Neuronal stem cell (in vitro differentiated cells): Measurements from ENCODE around the gene SMIM13. TPM values are rescaled to one million over a fixed set of nuclear protein-coding genes. Genes with fewer than 3 reads are reported as not detected.

ENCODE experiments used
- DNase-seq: peaks from one replicate; pipeline ENCODE4 v3.0.0-alpha.2; 2013; ENCODE audit warnings: low spot score
- H2AFZ ChIP-seq: one replicate; pipeline ENCODE4 v1.6.1; 2013; ENCODE audit warnings: mild to moderate bottlenecking, low read length, inconsistent platforms
- H2AK5ac ChIP-seq: 2 replicates; pipeline ENCODE4 v1.6.1; 2013; ENCODE audit warnings: low read depth, mild to moderate bottlenecking, inconsistent platforms, low read length, moderate library complexity, mixed read lengths
- H2BK120ac ChIP-seq: 2 replicates; pipeline ENCODE4 v1.6.1; 2013; ENCODE audit warnings: low read depth, mild to moderate bottlenecking, inconsistent platforms, low read length, moderate library complexity, mixed read lengths
- H2BK12ac ChIP-seq: one replicate; pipeline ENCODE4 v1.6.1; 2013; ENCODE audit warnings: low read length, inconsistent platforms
- H2BK15ac ChIP-seq: 2 replicates; pipeline ENCODE4 v1.6.1; 2013; ENCODE audit warnings: mild to moderate bottlenecking, low read length, inconsistent platforms, mixed read lengths
- H2BK5ac ChIP-seq: one replicate; pipeline ENCODE4 v1.6.1; 2013; ENCODE audit warnings: inconsistent platforms, mild to moderate bottlenecking, low read length, moderate library complexity
- H3K14ac ChIP-seq: one replicate; pipeline ENCODE4 v1.6.1; 2013; ENCODE audit warnings: low read length, inconsistent platforms
- H3K18ac ChIP-seq: 2 replicates; pipeline ENCODE4 v1.6.1; 2013; ENCODE audit warnings: low read length, inconsistent platforms
- H3K23ac ChIP-seq: 2 replicates; pipeline ENCODE4 v1.6.1; 2013; ENCODE audit warnings: low read depth, mild to moderate bottlenecking, mixed read lengths, low read length, inconsistent platforms; ENCODE audit not compliant: poor library complexity
- H3K27ac ChIP-seq: replicated peaks from 3 replicates; pipeline ENCODE4 v1.5.1; 2013; ENCODE audit warnings: low read length, inconsistent platforms
- H3K27me3 ChIP-seq, 3 experiments: 2 replicates each; pipeline ENCODE4 v1.6.1; 2013; ENCODE audit warnings: low read length in 3 of 3, mild to moderate bottlenecking in 2 of 3, inconsistent platforms in 1 of 3, low read depth in 1 of 3, mixed read lengths in 1 of 3, moderate library complexity in 1 of 3; ENCODE audit not compliant: control insufficient read depth in 3 of 3, insufficient read depth in 3 of 3
- H3K36me3 ChIP-seq, 2 donors: replicated peaks in 1 of 2; 2 replicates each; pipeline ENCODE4 v1.6.1; 2013; ENCODE audit warnings: low read length in 2 of 2; ENCODE audit not compliant: control insufficient read depth in 2 of 2, insufficient read depth in 2 of 2
- H3K4ac ChIP-seq: 2 replicates; pipeline ENCODE4 v1.6.1; 2013; ENCODE audit warnings: inconsistent platforms, mild to moderate bottlenecking, low read length, moderate library complexity
- H3K4me1 ChIP-seq, 2 donors: 1 replicate in 1 of 2; 2 replicates in 1 of 2; pipeline ENCODE4 v1.6.1; 2013; ENCODE audit warnings: low read length in 2 of 2, low read depth in 1 of 2; ENCODE audit not compliant: control insufficient read depth in 2 of 2, insufficient read depth in 1 of 2
- H3K4me2 ChIP-seq: one replicate; pipeline ENCODE4 v1.6.1; 2013; ENCODE audit warnings: mild to moderate bottlenecking, low read length, inconsistent platforms; ENCODE audit not compliant: insufficient read depth, poor library complexity, severe bottlenecking
- H3K4me3 ChIP-seq, 2 donors: 2 replicates each; pipeline ENCODE4 v1.5.1; 2013; ENCODE audit warnings: low read length in 2 of 2, mild to moderate bottlenecking in 2 of 2, inconsistent platforms in 1 of 2, moderate library complexity in 1 of 2
- H3K79me1 ChIP-seq: one replicate; pipeline ENCODE4 v1.6.1; 2013; ENCODE audit warnings: low read depth, mild to moderate bottlenecking, inconsistent platforms, low read length, moderate library complexity
- H3K9ac ChIP-seq: one replicate; pipeline ENCODE4 v1.6.1; 2013; ENCODE audit warnings: mild to moderate bottlenecking, low read depth, low read length, inconsistent platforms; ENCODE audit not compliant: poor library complexity
- H3K9me3 ChIP-seq, 2 donors: replicated peaks in 1 of 2; 2 replicates each; pipeline versions ENCODE3 to v1.6.1; 2013; ENCODE audit warnings: low read length in 2 of 2, mild to moderate bottlenecking in 2 of 2, inconsistent platforms in 1 of 2, low read depth in 1 of 2, mixed read lengths in 1 of 2, moderate library complexity in 1 of 2; ENCODE audit not compliant: control insufficient read depth in 2 of 2, insufficient read depth in 1 of 2
- H4K8ac ChIP-seq: one replicate; pipeline ENCODE4 v1.6.1; 2013; ENCODE audit warnings: low read depth, mild to moderate bottlenecking, inconsistent platforms, low read length, moderate library complexity
- H4K91ac ChIP-seq: one replicate; pipeline ENCODE4 v1.6.1; 2013; ENCODE audit warnings: low read length, low read depth, mild to moderate bottlenecking, inconsistent platforms; ENCODE audit not compliant: poor library complexity
- WGBS, 2 donors: extraction: QIAGEN DNeasy Blood & Tissue Kit; methylation state at CpG; one replicate each; pipeline ENCODE4 v1.1.7; 2013; ENCODE audit warnings: missing lambda C conversion rate in 2 of 2, mixed read lengths in 1 of 2; ENCODE audit not compliant: insufficient read length in 2 of 2, insufficient replicate concordance in 1 of 2; ENCODE audit errors: extremely low coverage in 2 of 2; 5-methylcytosine and 5-hydroxymethylcytosine counted together
- polyA plus RNA-seq, 2 experiments: library from polyadenylated mRNA; stranded (reverse); fragments of 200-250 nt; gene quantifications; one replicate each; pipeline ENCODE4 v1.2.3, GENCODE V29; 2013

The SMIM13 gene
- polyA plus RNA-seq (2013, experiment 1 of 2): 3.0 TPM
- 3.4 TPM for polyA plus RNA-seq (2013, experiment 2 of 2)

DNA sequence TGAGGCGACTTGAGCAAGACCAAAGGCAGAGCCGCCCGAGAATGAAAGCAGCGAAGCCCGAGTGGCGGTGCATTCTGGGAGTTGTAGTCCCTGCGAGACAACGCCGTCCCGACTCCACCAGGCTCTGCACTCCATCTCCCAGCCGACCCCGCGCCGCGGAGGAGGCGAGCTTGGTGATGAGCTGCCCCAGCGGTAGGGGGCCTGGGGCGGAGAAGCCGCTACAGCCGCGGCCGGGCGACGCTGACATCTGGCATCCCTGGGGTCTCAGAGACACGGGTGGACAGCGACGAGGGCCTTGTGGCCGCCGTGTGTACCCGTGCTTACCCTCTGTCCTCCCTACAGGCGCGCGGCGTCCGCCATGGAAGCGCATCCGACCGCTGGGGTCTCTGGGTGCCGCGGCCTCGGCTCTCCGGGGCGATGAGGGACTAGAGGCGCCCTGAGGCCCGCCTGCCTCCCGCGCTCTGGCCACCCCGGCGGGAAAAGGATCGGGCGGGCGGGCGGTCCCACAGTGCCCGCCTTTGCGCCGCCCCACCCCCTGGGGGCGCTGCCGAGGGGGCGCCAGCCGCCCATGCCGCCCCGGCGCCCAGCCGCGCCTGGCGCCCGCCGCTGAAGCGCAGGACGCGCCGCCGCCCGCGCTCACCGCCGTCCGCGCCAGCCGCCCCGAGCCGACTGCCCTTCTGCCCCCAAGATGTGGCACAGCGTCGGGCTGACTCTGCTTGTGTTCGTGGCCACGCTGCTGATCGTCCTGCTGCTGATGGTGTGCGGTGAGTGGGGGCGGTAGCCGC, at the start of gene SMIM13:
Gene SMIM13, plus strand, starts transcription at position 209 of the 785 bp plus-strand sequence. Its CDS starts 480 bp downstream, at position 689.
- Histone ChIP-seq H3K18ac (peak within 1 kb of the TSS; percentile 100), H2AK5ac (no peak within 1 kb of the TSS), H2AFZ (peak within 1 kb of the TSS; percentile 100), H2BK120ac (peak within 1 kb of the TSS; percentile 57), H3K4ac (no peak within 1 kb of the TSS), H3K23ac (peak within 1 kb of the TSS; percentile 99), H3K4me3 (peak within 1 kb of the TSS; percentile 98 to 99), H3K14ac (peak within 1 kb of the TSS; percentile 99), H4K91ac (no peak within 1 kb of the TSS), H3K27ac (peak within 1 kb of the TSS; percentile 83), H3K27me3 (no peaks in the 10 kb centered on the region), H3K9me3 (no peaks in the 10 kb centered on the region), H2BK15ac (peak within 1 kb of the TSS; percentile 91), H2BK5ac (no peak within 1 kb of the TSS), H3K9ac (peak within 1 kb of the TSS; percentile 97), H2BK12ac (no peak within 1 kb of the TSS), H3K4me2 (peak within 1 kb of the TSS; percentile 80), H3K4me1 (peaks cover 0 to 2% of the 10 kb centered on the region in 2 donors), H3K36me3 (peaks cover 0 to 3% of the 10 kb centered on the region in 2 donors), H3K79me1 (no peaks in the 10 kb centered on the region), H4K8ac (no peak within 1 kb of the TSS)
- DNase-seq: peak; percentile 97
- WGBS, 2 donors: no CpG with 5 or more reads among the region's 90 CpGs

DNA sequence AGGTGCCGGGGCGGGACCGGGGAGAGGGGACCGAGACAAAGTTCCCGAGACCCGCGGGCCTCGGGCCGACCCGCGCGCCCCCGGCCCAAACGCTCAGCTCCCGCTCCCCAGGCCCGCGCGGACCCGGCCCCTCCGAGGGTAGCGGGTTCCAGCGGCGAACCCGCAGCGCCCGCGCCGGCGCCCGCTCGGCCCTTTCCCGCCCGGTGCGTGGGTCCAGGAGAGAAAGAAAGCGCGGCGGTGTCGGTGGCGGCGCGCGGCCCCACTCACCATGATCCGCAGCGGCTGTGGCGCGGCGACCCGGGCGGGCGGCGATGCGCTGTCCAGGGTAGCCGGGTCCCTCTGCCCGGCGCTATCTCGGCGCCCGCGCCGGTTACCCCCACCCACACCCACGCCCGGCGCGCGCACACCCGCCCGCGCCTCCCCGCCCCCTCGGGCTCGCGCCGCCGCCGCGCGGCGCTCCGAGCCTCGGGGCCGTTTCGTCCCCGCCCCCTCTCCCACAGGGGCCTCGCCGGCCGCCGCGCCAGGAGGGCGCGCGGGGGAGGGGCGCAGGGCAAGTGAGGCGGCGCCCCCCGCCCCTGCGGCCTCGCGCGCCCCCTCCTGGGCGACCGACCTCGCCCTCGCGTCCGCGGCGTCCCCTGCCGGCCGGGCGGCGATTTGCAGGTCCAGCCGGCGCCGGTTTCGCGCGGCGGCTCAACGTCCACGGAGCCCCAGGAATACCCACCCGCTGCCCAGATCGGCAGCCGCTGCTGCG, 49.5 kb upstream of the SMIM13 start, which contains the start of gene ELOVL2:
Gene ELOVL2, minus strand, starts transcription at position 345 of the 751 bp plus-strand sequence. Its CDS starts 75 bp downstream, at position 270.
- Histone ChIP-seq H3K4me3 (peak within 1 kb of the TSS; percentile 81 to 82), H2BK15ac (peak within 1 kb of the TSS; percentile 96), H2BK12ac (peak within 1 kb of the TSS; percentile 73), H3K4ac (peak within 1 kb of the TSS; percentile 67), H3K18ac (peak within 1 kb of the TSS; percentile 96), H2BK120ac (no peak within 1 kb of the TSS), H3K27ac (no peak within 1 kb of the TSS), H3K4me1 (peaks cover 5 to 7% of the 10 kb centered on the region in 2 donors), H3K4me2 (peak within 1 kb of the TSS; percentile 87), H2AK5ac (peak within 1 kb of the TSS; percentile 56), H3K14ac (peak within 1 kb of the TSS; percentile 89), H3K9ac (peak within 1 kb of the TSS; percentile 95), H4K8ac (no peak within 1 kb of the TSS), H2BK5ac (peak within 1 kb of the TSS; percentile 39), H3K79me1 (peaks cover 2% of the 10 kb centered on the region), H3K9me3 (peaks cover 2 to 6% of the 10 kb centered on the region in 2 donors), H2AFZ (peak within 1 kb of the TSS; percentile 94), H3K27me3 (peaks cover 0 to 21% (median 3%) of the 10 kb centered on the region in 3 experiments), H4K91ac (peak within 1 kb of the TSS; percentile 72), H3K36me3 (no peaks in the 10 kb centered on the region), H3K23ac (peak within 1 kb of the TSS; percentile 99)
- WGBS, 2 donors: no CpG with 5 or more reads among the region's 124 CpGs
- peak; percentile 48 for DNase-seq

DNA sequence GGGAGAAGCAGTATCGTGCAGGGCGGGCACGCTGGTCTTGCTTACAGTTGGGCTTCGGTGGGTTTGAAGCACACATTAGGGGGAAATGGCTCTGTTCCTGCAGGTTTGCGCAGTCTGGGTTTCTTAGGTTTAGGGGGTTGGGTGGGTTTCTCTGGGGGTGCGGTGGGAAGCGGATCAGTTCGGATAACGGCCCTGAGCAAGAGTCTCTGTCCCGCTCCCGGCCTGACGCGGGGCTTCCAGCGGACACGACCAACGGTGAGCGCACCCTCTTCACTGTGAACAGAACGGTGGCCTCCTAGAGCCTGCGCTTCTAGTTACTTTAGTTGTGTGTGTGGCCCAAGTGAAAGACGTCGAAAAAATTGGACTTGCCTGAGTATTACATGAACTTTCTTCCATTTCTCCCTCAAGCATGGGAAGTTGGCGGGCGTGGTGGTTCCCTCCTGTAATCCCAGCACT, 48.9 kb upstream of the SMIM13 start:
- peak overlapping the region; percentile 94 for H2AFZ ChIP-seq
- H3K36me3 ChIP-seq: no peaks in the 10 kb centered on the region
- peak overlapping the region; percentile 81 to 82 for H3K4me3 ChIP-seq
- H2BK120ac ChIP-seq: no peak overlapping the region
- peak overlapping the region; percentile 87 for H3K4me2 ChIP-seq
- no peak for DNase-seq
- no peak overlapping the region for H4K91ac ChIP-seq
- peaks cover 0 to 21% (median 3%) of the 10 kb centered on the region in 3 experiments for H3K27me3 ChIP-seq
- no peak overlapping the region for H2BK12ac ChIP-seq
- no peak overlapping the region for H3K4ac ChIP-seq
- peaks cover 2% of the 10 kb centered on the region for H3K79me1 ChIP-seq
- peaks cover 5 to 7% of the 10 kb centered on the region in 2 donors for H3K4me1 ChIP-seq
- H3K23ac ChIP-seq: peak overlapping the region; percentile 95
- no peak overlapping the region for H3K27ac ChIP-seq
- no peak overlapping the region for H3K9ac ChIP-seq
- no peak overlapping the region for H3K14ac ChIP-seq
- peak overlapping the region; percentile 92 for H3K18ac ChIP-seq
- WGBS, 2 donors: no CpG with 5 or more reads among the region's 23 CpGs
- H4K8ac ChIP-seq: no peak overlapping the region
- H2AK5ac ChIP-seq: peak overlapping the region; percentile 56
- peak overlapping the region; percentile 81 for H2BK15ac ChIP-seq
- H2BK5ac ChIP-seq: peak overlapping the region; percentile 39
- peaks cover 2 to 6% of the 10 kb centered on the region in 2 donors for H3K9me3 ChIP-seq
